ENCODE results near the gene ADGRG1. TPM values are rescaled to one million over a fixed set of nuclear protein-coding genes. Genes with fewer than 3 reads are reported as not detected.

The ADGRG1 gene
- total and polyA plus RNA-seq, 8 donors, result 17.3 to 78.4 (median 19.3) TPM

DNA sequence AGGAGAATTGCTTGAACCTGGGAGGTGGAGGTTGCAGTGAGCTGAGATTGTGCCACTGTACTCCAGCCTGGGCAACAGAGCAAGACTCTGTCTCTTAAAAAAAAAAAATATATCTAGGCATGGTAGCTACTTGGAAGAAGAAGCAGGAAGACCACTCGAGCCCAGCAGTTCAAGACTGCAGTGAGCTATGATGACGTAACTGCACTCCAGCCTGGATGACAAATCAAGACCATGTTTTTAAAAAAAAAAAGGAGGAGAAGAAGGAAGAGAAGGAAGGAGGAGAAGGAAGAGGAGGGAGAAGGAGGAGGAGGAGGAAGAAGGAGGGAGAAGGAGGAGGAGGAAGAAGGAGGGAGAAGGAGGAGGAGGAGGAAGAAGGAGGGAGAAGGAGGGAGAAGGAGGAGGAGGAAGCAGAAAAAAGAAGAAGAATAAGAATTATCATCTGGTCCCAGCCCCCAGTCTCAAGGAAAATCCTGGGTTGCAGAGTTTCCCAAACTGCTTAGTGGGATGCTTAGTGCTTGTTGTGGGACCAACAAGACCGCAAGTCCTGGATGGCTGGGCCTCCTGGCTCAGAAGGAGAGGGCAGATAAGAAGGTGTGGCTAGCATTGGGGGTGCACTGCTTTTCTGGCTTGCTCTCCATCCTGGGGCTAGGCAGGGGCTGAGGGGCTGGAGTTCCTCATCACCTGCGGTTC is 62.5 kb downstream of the ADGRG1 start:
- no peak overlapping the region for H3K4me3 ChIP-seq
- peaks cover 0 to 6% of the 10 kb centered on the region in 2 donors for H3K36me3 ChIP-seq
- TF ChIP-seq, protein P1, sequence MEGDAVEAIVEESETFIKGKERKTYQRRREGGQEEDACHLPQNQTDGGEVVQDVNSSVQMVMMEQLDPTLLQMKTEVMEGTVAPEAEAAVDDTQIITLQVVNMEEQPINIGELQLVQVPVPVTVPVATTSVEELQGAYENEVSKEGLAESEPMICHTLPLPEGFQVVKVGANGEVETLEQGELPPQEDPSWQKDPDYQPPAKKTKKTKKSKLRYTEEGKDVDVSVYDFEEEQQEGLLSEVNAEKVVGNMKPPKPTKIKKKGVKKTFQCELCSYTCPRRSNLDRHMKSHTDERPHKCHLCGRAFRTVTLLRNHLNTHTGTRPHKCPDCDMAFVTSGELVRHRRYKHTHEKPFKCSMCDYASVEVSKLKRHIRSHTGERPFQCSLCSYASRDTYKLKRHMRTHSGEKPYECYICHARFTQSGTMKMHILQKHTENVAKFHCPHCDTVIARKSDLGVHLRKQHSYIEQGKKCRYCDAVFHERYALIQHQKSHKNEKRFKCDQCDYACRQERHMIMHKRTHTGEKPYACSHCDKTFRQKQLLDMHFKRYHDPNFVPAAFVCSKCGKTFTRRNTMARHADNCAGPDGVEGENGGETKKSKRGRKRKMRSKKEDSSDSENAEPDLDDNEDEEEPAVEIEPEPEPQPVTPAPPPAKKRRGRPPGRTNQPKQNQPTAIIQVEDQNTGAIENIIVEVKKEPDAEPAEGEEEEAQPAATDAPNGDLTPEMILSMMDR (IDR thresholded peaks at IDR 0.05), result no peak
- H3K4me1 ChIP-seq, result peaks cover 0 to 54% of the 10 kb centered on the region in 2 donors
- peak overlapping the region in 1 of 2 donors; percentile 84 for H3K27ac ChIP-seq
- H3K27me3 ChIP-seq, result peaks cover 0 to 15% of the 10 kb centered on the region in 2 donors
- DNase-seq (no peak), ATAC-seq (no peak)
- H3K9me3 ChIP-seq, result no peaks in the 10 kb centered on the region
- intact Hi-C loops (cut with DNase I), result no loop called here

DNA sequence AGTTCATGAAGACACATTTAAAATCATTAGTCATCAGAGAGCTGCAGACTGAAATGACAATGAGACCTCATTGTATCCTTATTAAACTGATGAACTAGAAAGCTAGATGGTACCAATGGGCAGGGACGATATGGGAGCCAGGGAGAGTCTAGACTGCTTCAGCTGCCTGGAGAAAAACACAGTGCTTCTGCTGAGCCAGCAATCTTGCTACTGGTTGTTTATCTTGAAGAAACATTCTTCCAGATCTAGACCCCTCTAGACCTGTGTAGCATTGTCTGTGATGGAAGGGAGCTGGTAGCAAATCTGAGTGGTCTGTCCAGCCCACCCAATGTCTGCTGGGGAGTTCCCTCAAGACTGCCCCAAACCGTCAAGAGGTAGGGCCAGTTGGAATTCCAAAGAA is 64.2 kb downstream of the ADGRG1 start:
- ATAC-seq, result no peak
- H3K4me1 ChIP-seq, result peaks cover 0 to 44% of the 10 kb centered on the region in 2 donors
- intact Hi-C loops (cut with DNase I), result no loop called here

DNA sequence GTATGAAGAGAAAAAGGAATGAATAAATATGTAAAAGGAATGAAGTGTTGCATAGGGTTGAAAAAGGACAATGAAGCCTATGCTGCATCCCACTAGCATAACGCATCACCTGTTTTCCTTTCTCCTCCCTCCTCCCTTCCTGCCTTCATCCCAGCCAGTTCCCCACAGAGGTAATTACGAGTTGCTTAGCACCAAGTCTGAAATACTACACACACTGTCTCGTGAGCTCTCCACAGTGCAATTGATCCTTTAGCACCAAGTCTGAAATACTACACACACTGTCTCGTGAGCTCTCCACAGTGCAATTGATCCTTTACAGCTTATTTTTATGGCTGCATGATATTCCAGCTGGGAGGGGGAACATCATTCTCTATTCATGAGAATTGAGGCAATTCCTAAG is 65.1 kb downstream of the ADGRG1 start:
- TF ChIP-seq, protein P1 (IDR thresholded peaks at IDR 0.05), result no peak
- intact Hi-C loops (cut with DNase I), result no loop called here
- Histone ChIP-seq H3K4me1 (peaks cover 0 to 36% of the 10 kb centered on the region in 2 donors), H3K4me3 (no peak overlapping the region), H3K27ac (no peak overlapping the region), H3K27me3 (peaks cover 0 to 14% of the 10 kb centered on the region in 2 donors), H3K36me3 (no peaks in the 10 kb centered on the region), H3K9me3 (no peaks in the 10 kb centered on the region)
- DNase-seq (no peak), ATAC-seq (no peak)

More for the DNA sequence above, 64.2 kb downstream of the ADGRG1 start:
- TF ChIP-seq, protein P1 (IDR thresholded peaks at IDR 0.05), result no peak
- Histone ChIP-seq H3K27ac (no peak overlapping the region), H3K4me3 (no peak overlapping the region), H3K36me3 (no peaks in the 10 kb centered on the region), H3K27me3 (peaks cover 0 to 15% of the 10 kb centered on the region in 2 donors), H3K9me3 (no peaks in the 10 kb centered on the region)
- DNase-seq, result no peak

DNA sequence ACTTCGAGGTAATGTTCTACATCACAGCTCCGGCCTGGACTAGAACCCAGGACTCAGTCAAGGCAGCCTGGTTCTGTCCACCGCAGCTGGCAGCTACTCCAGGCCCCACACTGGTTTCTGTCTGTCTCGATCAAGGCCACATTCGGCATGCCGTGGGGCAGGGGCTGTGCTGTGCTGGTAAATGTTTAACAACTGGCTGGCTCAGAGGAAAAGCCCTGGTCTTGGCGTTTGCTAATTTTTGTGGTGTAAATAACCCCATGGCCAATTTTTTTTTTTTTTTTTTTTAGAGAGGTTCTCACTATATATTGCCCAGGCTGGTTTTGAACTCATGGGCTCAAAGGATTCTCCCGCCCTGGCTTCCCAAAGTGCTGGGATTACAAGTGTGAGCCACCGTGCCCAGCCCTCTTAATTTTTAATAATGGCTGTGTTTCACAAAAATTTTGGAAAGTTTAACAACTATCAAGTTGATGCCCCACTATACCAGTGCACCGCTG is 65.8 kb downstream of the ADGRG1 start:
- no peaks in the 10 kb centered on the region for H3K9me3 ChIP-seq
- peaks cover 0 to 7% of the 10 kb centered on the region in 2 donors for H3K27me3 ChIP-seq
- H3K27ac ChIP-seq, result peak overlapping the region in 1 of 2 donors; percentile 73
- DNase-seq (no peak), ATAC-seq (no peak)
- H3K4me1 ChIP-seq, result peaks cover 0 to 29% of the 10 kb centered on the region in 2 donors
- no peak overlapping the region for H3K4me3 ChIP-seq
- TF ChIP-seq, protein P1 (IDR thresholded peaks at IDR 0.05), result no peak
- H3K36me3 ChIP-seq, result no peaks in the 10 kb centered on the region
- intact Hi-C loops (cut with DNase I), result no loop called here

Data from left lung (tissue), 10 donors.